GM21786 (cell line): Measurements from ENCODE around the gene TLE6.
"Not testable (repeated sequence)": the region's sequence is repeated elsewhere in the genome, so short reads cannot be mapped to it uniquely, and the experiment has no call there.

Experiments used
- ATAC-seq: cut with Tn5 transposase; IDR thresholded peaks from one replicate; pipeline ENCODE4 v1.9.1; 2021; ENCODE audit not compliant: unreplicated experiment

The TLE6 gene

GRCh38 chr19:2977001-2977745 lies at the start of gene TLE6:
Gene TLE6 (plus strand): TSS chr19:2977564. CDS start chr19:2978234, 670 bp downstream.
- ATAC-seq = peak; percentile 90

DNA sequence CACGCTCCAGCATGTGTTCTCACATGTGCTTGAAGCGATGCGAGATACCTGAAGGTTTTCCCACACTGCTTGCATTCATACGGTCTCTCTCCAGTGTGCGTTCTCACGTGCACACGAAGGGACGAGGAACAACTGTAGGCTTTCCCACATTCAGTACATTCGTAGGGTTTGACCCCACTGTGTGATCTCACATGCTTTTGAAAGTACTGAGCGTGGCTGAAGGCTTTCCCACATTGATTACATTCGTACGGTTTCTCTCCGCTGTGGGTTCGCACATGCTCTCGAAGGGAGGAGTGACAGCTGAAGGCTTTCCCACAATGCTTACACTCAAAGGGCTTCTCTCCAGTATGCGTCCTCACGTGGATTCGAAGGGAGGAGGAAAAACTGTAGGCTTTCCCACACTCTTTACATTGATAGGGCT lies 43.9 kb upstream of the TLE6 start:
- ATAC-seq = no peak

DNA sequence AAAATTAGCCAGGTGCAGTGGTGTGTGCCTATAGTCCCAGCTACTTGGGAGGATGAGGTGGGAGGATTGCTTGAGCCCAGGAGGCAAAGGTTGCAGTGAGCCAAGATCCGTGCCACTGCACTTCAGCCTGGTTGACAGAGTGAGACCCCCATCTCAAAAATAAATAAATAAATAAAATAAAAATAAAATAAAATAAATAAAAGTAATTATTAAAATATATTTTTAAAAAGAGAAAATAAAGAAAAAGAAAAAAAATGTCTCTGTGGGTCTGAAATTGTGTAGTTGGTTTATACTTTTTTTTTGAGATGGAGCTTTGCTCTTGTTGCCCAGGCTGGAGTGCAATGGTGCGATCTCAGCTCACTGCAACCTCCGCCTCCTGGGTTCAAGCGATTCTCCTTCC lies 41.5 kb upstream of the TLE6 start:
- not testable (repeated sequence) for ATAC-seq

DNA sequence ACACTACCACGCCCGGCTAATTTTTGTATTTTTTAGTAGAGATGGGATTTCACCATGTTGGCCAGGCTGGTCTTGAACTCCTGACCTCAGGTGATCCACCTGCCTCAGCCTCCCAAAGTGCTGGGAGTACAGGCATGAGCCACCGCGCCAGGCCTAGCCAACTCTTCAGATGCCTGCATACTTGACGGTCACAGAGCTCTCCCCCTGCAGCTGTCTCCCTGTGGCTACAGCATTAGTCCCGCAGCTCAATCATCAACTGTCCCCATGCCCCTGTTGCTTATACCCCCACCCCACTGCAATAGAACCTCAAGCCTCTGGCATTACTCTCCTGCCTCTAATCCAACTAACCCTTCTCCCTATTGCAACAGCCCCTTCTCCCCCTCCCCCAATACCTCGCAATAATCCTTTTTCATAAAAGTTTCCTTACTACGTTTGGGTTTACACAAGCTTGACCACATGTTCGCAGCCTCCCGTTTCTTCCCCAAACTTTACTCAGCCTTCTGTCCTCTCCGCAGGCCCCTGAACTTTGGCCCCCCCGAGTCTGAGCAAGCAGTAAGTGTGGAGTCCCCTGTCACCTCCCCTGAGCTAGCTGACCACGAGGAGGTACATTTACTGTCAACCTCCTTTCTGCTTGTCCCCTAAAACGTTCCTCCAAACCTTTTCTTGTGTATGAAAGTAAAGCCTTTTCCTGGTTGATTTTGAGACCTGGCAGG lies 34.3 kb upstream of the TLE6 start:
- ATAC-seq = no peak

DNA sequence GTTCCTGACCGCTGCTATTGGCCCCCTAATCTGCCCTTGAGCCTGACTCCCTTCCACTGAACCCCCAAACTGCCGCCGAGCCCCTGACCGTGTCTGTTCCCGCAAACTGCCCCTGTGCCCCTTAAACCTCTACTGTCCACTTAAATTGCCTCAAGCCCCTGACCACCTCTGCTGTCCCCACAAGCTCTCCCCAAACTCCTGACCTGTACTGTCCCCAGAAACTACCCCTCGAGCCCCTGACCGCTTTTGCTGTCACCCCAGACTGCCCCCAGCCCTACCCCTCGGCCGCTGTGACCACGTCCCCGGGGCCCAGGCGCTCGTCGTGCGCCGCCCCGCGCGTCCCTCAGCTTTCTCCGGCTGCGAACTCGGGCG lies 33.0 kb upstream of the TLE6 start:
- peak; percentile 12 for ATAC-seq

DNA sequence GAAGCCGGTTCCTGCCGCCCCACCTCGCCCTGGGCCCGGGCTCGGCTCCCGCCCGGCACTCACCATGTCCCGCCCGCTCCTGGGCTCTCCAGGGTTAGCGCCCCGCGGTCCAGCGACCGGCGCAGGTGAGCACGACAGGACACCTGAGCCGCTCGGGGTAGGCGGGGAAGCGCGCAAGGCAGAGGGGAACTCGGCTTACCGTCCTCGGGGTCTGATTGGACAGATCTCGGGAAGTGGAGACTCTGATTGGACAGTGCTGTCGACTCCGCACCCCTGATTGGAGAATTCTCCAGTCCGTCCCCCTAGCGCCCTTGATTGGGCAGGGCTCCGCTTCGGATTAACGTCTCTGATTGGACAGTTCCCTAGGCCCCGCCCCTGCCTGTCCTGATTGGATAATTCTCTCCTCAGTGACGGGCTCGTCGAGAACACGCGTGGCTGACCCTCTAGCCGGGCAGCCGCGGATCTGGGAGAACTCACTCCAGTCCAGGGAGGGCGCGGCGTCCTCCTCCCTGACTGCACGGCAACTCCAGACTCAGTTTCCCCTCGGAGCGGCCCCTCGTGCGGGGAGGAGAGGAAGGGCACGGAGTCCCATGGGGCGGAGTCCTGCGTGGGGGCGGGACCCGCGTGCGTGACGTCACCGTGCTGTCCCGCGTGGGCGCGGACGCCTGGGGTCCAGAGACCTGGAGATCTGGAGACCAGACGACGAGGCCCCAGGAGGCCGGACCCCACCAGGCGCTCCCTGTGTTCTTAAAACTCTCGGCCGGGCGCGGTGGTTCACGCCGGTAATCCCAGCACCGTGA lies 32.4 kb upstream of the TLE6 start, which contains the start of gene ZNF77:
Gene ZNF77 (minus strand): TSS at position 197 of the 800 bp plus-strand sequence. CDS start 131 bp downstream, at position 66.
- peak; percentile 98 for ATAC-seq

DNA sequence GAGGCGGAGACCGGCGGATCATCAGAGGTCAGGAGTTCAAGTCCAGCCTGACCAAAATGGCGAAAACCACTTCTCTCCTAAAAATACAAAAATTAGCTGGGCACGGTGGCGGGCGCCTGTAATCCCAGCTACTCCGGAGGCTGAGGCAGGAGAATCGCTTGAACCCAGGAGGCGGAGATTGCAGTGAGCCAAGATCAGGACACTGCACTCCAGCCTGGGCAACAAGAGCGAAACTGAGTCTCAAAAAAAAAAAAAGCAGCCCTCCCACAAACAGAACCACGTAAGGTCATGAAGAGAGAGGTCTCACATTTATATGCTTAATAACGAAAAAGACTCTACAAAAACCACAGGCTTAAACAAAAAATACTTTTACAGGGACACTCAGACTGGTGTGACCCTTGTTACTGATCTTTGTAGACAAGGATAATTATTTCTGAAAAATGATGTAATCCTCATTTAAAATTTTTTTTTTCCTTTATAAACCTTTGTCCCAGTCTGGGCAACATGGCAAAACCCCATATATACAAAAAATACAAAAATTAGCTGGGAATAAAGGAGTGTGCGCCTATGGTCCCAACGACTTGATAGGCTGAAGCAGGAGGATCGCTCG lies 31.7 kb upstream of the TLE6 start:
- ATAC-seq = no peak

DNA sequence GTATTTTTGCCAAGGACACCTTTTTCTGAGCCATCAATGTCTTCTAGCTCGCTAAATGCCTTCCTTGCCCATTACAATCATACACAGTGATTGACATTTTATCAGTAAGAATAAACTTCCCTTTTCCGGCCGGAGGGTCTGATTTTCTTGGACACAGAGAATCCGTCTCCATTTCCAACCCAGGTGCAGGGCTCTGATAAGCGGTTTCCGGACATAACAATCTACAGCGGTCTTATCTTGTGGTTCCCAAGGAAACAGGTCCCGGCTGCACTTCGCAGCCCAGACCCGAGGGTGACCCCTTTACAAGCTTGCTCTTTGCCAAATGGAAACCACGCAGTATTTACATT lies 27.5 kb upstream of the TLE6 start:
- no peak for ATAC-seq

DNA sequence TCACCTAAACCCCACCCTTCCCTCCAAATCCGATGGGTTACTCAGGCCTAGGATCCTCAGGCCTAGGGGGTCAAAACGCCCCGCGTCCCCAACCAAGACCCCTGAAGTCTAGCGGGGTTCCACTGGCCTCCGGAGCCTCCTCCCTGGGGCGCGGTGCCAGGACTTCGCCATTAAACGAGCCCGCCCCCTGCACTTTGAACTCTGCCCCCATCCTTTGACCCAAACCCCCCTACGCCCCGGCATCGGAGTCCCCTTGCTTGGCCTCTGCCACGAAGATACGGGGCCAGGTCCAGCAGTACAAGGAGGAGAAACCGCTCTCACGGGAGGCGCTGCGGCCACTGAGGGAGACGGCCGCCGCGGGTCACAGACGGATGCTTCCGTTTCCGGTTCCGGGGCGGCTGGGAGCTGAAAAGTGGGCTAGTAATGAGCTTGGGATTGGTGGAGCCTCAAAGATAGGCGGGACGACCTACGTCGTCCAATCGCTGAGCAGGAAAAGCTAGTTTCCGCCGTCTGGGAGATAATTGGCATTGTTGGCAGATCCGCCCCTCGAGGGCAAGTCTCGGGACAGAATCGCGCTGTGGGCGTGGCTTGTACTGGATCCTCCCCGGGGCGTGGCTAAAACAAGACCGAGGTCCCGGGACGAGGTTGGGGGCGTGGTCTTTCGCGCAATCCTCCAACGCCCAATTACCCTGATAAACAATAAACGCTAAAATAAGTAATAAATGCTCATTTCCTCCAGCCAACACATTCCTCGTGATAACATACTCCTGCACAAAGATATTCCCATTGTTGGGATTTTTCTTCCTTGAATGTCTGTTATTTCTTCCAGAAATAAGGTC lies 26.9 kb upstream of the TLE6 start:
- ATAC-seq = peak; percentile 96

GRCh38 chr19:2952953-2953481 lies 24.3 kb upstream of the TLE6 start:
- no peak for ATAC-seq

DNA sequence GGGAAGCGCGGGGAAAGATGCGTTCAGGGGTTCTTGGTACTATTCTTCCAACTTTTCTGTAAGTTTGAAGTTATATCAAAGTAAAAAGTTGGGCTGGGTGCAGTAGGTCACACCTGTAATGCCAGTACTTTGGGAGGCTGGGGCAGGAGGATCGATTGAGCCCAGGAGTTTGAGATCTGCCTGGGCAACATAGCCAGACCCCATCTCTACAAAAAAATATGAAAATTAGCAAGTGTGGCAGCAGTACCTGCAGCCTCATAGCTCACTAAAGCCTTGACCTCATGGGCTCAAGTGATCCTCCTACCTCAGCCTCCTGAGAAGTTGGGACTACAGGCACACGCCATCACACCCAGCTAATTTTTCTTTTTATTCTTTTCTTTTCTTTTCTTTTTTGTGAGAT lies 20.2 kb upstream of the TLE6 start:
- ATAC-seq = no peak

DNA sequence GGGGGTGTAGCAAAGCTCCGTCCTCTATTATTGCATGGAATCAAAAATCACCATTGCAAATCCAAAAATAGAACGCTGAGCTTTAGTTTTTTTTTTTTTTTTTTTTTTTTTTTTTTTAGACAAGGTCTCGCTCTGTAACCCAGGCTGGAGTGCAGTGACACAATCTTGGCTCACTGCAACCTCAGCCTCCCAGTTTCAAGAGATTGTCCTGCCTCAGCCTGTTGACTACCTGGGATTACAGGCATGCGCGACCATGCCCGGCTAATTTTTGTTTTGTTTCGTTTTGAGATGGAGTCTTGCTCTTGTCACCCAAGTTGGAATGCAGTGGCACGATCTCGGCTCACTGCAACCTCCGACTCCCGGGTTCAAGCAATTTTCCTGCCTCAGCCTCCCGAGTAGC lies 17.2 kb upstream of the TLE6 start:
- no peak for ATAC-seq

DNA sequence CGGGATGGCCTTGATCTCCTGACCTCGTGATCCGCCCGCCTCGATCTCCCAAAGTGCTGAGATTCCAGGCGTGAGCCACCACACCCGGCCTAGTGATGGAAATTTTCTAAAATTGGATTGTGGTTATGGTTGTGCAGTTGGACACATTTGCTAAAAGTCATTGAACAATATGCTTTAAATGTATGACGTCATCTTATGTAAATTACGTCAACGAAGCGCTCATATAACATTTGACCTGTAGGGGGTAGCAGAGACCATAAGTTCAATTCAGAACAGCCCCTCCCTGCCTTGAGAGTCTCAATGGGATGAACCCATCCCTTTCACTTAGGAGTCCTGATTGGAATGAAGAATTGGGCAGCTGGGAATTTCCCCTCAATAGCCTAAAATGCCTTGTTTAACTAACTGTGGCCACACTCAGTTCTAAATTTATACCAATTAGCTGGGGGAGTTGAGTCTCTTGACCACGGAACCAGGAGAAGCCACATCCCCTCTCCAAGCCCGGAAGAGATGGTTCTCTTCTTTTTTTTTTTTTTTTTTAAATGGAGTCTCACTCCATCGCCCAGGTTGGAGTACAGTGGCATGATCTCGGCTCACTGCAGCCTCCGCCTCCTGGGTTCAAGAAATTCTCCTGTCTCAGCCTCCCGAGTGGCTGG lies 15.2 kb upstream of the TLE6 start:
- no peak for ATAC-seq

DNA sequence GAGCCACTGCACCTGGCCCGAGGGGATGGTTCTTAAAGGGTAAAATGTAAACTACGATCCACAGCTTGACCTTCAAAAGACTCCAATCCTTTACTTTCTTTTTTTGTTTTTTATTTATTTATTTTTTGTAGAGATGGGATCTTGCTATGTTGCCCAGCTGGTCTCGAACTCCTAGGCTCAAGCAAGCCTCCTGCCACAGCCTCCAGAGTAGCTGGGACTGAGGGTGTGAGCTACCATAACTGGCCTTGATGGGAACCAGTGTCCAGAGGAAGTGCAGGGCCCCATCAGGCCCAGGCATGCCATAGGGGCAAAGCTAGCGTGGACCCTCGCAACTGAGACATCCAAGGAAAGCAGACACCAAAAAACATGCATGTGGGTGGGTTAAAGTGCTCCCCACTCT lies 14.2 kb upstream of the TLE6 start:
- ATAC-seq = no peak

GRCh38 chr19:2963631-2964030 lies 13.7 kb upstream of the TLE6 start:
- ATAC-seq = not testable (repeated sequence)

DNA sequence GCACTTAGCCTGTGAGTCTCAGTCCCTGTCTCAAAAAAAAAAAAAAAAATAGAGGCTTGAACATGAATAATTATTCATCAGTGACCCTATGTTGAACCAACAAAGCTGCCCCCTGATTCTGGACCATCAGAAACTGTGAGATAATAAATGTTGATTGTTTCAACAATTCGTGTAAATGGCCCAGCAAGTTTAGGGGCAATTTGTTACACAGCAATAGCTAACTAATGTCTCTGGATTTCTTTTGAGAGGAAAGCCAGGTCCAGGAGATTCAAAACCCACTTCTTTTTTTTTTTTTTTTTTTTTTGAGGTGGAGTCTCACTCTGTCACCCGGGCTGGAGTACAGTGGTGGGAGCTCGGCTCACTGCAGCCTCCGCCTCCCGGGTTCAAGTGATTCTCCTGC lies 12.5 kb upstream of the TLE6 start:
- no peak for ATAC-seq

DNA sequence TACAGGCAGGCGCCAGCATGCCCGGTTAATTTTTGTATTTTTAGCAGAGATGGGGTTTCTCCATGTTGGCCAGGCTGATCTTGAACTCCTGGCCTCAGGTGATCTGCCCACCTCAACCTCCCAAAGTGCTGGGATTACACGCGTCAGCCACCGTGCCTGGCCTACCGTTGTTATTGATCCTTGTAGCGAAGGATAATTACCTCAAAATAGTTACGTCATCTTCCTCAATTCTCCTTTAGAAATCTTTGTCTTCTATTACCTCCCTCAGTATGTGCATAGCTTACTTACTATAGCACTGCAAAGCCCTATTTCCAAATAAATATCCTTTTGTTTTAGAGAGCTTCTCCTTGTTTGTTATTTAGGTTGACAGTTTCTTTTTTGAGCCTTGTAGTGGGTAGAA lies 9.4 kb upstream of the TLE6 start:
- no peak for ATAC-seq

GRCh38 chr19:2969104-2969504 lies 8.3 kb upstream of the TLE6 start:
- ATAC-seq = no peak

- no peak for ATAC-seq
Measured at GRCh38 chr19:2970201-2970835, 7.0 kb upstream of the TLE6 start.
